Erythroblast (primary cell): Measurements from ENCODE around the gene APRT.

Source experiments
- GATA1 ChIP-seq: IDR thresholded peaks from 2 replicates; pipeline ENCODE4 v1.6.1; 2011; ENCODE audit warnings: low read depth, mild to moderate bottlenecking, control low read depth, low read length, moderate library complexity
- POLR2A ChIP-seq: IDR thresholded peaks from 2 replicates; pipeline ENCODE4 v1.6.1; 2011; ENCODE audit warnings: mild to moderate bottlenecking, low read length

DNA sequence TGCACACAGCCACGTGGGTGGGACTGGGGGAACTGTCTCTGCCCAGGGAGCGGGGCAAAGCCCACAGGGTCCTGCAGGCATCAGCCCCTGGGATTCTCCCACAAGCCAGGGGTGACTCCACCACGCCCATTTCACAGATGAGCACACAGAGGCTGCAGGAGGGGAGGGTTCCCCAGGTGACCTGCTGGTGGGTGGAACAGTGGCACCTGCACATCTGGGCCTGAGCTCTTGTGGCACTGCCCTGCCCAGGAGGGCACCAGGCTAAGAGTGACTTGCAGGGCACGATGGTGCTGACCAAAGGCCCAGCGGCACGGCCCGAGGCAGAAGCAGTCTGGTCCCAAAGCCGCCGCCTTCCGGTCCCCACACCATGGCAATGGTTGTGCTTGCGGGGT lies 50.6 kb downstream of the APRT start:
- no peak for TF ChIP-seq POLR2A
- TF ChIP-seq GATA1: no peak
